IPS-20b (cell line): Measurements from ENCODE around the gene TCEANC2.
A peak's percentile ranks its signal among the peaks of the same experiment; 100 is the strongest.

ENCODE experiments used
- H3K27ac ChIP-seq: one replicate; pipeline ENCODE4 v1.5.1; 2013; ENCODE audit warnings: low read length
- H3K27me3 ChIP-seq: 2 replicates; pipeline ENCODE4 v1.6.1; 2013; ENCODE audit warnings: mild to moderate bottlenecking, low read length, inconsistent platforms; ENCODE audit not compliant: insufficient read depth
- H3K36me3 ChIP-seq: 2 replicates; pipeline ENCODE4 v1.6.1; 2013; ENCODE audit warnings: low read depth, mild to moderate bottlenecking, inconsistent platforms, low read length, moderate library complexity; ENCODE audit not compliant: insufficient read depth
- H3K4me1 ChIP-seq: 2 replicates; pipeline ENCODE4 v1.6.1; 2013; ENCODE audit warnings: mild to moderate bottlenecking, control low read depth, inconsistent platforms, low read length, moderate library complexity; ENCODE audit not compliant: insufficient read depth
- H3K4me3 ChIP-seq: 2 replicates; pipeline ENCODE4 v1.5.1; 2013; ENCODE audit warnings: mild to moderate bottlenecking, low read length, inconsistent platforms
- H3K9ac ChIP-seq: 2 replicates; pipeline ENCODE4 v1.6.1; 2013; ENCODE audit warnings: low read depth, mild to moderate bottlenecking, inconsistent platforms, low read length, moderate library complexity
- H3K9me3 ChIP-seq: 2 replicates; pipeline ENCODE4 v1.6.1; 2013; ENCODE audit warnings: mild to moderate bottlenecking, low read depth, low read length, inconsistent platforms; ENCODE audit not compliant: insufficient read depth

TCEANC2 gene

DNA sequence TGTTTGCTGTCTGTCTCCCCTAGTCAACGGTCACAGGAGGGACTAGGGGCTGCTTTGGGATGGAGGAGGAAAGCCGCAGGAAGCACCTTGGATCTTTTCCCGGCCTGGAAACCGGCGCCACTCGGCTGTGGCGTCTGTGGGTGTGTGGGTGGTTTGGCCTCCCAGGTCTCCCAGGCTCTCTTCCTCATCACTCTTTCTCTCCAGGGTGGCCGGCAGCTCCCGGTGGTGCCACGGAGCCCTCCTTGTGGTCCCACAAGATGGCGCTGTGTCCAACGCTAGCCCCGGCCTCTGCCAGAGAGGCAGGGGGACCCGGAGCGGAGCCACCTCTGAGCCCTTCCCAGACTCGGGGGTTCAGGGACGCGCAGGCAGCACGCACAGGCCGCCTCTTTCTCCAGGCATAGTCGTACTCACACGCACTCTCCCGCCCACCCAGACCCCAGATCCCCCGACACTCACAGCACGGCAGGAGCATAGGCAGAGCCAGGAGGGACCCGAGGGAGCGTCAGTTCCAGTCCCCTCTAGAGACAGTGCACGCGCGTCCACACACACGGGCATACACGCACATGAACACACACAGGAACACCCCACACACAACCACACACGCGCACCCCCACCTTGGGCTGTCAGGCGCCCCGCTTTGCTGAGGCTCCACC, 68.2 kb downstream of the TCEANC2 start:
- Histone ChIP-seq H3K4me3 (peak overlapping the region; percentile 50; the same call in 1 of the 2 replicates), H3K9me3 (no peaks in the 10 kb centered on the region), H3K9ac (no peak overlapping the region), H3K27ac (no peak overlapping the region), H3K4me1 (peaks cover 3% of the 10 kb centered on the region; the same call in 1 of the 2 replicates), H3K27me3 (peaks cover 23% of the 10 kb centered on the region), H3K36me3 (no peaks in the 10 kb centered on the region)

DNA sequence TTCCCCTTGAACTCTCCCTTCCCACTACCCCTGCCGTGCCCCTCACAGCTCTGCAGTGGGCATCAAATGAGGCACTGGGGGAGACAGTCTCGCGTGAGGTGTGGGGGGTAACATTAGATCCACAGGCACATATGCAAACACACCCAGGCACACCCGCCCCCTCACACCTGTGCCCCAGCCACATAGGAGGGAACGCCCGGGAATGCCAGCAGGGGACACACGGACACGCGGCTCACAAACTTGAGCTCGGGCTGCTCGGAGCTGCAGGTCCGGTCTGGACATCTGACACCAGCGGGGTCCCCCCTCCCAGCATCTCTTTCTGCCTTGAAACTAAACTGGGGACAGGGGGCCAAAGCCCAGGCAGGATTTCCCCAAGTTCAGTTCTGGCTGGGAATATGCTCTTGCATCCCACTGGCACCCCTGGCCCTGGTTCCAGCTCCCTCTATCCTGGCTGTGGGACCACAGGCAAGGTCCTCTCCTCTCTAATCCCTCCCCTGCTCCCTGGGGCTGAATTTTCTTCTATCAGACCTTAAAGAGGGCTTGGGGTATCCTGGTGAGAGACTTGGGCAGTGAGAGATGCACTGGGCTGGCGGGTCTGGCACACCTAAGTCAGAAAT, 68.8 kb downstream of the TCEANC2 start:
- H3K27ac ChIP-seq = no peak overlapping the region
- H3K9ac ChIP-seq = no peak overlapping the region
- peak overlapping the region; percentile 50; the same call in 1 of the 2 replicates for H3K4me3 ChIP-seq
- peaks cover 3% of the 10 kb centered on the region; the same call in 1 of the 2 replicates for H3K4me1 ChIP-seq
- peaks cover 23% of the 10 kb centered on the region for H3K27me3 ChIP-seq
- H3K9me3 ChIP-seq = no peaks in the 10 kb centered on the region
- no peaks in the 10 kb centered on the region for H3K36me3 ChIP-seq

DNA sequence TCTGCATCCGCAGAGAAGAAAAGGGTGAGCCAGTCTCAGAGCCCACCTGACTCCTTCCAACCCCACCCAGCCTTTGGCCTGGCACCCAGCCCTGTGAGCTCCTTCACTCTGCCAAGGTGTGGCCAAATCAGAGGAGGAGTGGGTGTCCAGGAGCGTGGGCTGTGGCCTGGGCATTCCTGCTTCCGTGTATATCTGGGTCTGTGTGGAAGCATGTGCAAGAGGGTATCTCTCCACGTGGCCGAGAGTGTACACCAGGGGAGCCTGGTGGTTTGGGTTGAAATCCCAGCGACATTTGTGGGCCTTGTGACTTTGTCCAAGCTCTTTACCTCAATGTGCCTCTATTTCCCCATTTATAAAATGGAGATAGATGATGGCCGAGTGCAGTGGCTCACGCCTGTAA, 69.6 kb downstream of the TCEANC2 start:
- Histone ChIP-seq H3K9me3 (no peaks in the 10 kb centered on the region), H3K4me1 (peaks cover 3% of the 10 kb centered on the region; the same call in 1 of the 2 replicates), H3K27me3 (peaks cover 23% of the 10 kb centered on the region), H3K27ac (no peak overlapping the region), H3K36me3 (no peaks in the 10 kb centered on the region), H3K9ac (no peak overlapping the region), H3K4me3 (no peak overlapping the region)

DNA sequence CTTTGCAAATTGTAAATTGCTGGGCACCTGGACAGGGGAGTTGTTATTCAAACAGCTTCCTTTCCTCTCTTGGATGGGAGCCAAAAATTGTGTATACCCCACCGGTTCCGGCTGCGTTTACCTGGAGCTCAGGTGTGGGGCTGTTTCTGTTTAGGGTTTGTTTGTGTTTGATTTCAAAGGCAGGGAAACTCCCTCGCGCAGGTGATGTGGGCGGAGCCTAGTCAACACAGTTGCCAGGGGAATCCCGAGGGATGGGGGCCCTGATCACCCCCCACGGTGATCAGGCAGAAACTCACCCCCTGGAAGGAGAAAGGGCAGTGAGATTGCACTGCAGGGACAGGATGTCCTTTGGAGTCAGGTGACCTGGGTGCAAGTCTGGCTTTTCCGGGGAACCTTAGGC, 71.1 kb downstream of the TCEANC2 start:
- Histone ChIP-seq H3K4me3 (no peak overlapping the region), H3K36me3 (no peaks in the 10 kb centered on the region), H3K9ac (no peak overlapping the region), H3K4me1 (peaks cover 3% of the 10 kb centered on the region; the same call in 1 of the 2 replicates), H3K27me3 (peaks cover 23% of the 10 kb centered on the region), H3K27ac (no peak overlapping the region), H3K9me3 (no peaks in the 10 kb centered on the region)

DNA sequence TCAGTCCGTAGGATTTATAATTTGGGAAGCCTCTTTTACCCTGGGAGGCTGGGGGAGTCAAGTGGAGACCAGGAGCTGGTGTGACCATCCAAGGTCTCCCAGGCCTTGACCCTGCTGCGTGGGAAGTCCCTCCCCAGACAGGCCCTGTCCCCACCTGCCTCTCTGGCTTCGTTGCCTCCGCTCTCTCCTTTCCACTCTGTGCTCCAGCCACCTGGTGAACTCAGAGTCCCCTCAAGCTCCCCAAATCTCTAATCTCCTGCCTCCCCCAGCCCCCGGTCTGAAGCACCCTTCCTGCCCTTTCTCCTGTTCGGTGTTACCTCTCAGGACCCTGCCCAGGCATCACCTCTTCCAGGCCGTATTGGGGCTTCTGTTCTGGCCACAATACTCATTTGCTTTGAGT, 71.5 kb downstream of the TCEANC2 start:
- H3K4me1 ChIP-seq = peaks cover 3% of the 10 kb centered on the region; the same call in 1 of the 2 replicates
- peaks cover 23% of the 10 kb centered on the region for H3K27me3 ChIP-seq
- no peak overlapping the region for H3K4me3 ChIP-seq
- no peaks in the 10 kb centered on the region for H3K36me3 ChIP-seq
- no peak overlapping the region for H3K27ac ChIP-seq
- no peaks in the 10 kb centered on the region for H3K9me3 ChIP-seq
- no peak overlapping the region for H3K9ac ChIP-seq

DNA sequence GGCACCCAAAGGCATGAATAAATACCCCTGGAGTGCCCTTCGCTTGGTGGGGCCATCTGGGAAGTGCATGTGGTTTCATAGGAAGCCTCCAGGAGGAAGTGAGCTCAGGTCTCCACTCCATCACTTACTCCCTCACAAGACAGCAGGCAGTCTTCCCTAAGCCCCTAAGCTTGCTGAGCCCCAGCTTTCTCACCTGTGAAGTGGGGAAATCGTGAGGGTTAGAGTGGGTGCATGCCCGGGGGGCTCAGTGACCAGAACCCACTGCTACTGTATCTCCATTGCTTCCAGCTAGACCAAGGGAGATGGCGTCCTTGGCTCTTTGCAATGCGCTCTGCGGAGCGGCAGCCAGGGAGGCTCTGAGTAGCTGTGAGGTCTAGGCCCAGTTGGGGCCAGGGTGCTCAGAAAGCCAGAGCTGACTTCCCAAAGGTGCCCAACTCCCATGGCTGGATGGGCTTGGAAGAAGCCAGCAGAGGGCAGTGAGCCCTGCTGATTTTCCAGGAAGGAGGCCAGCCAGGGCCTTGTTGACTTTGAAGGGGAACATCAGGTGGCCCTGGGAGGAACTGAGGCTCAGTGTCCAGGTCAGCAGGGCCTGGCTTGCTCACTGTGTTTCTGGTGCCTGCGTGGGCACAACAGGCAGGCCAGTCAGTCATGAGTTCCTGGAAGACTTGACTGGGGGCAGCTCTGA, 72.1 kb downstream of the TCEANC2 start:
- Histone ChIP-seq H3K36me3 (no peaks in the 10 kb centered on the region), H3K27ac (no peak overlapping the region), H3K9ac (no peak overlapping the region), H3K4me1 (peaks cover 3% of the 10 kb centered on the region; the same call in 1 of the 2 replicates), H3K4me3 (no peak overlapping the region), H3K9me3 (no peaks in the 10 kb centered on the region), H3K27me3 (peaks cover 23% of the 10 kb centered on the region)

DNA sequence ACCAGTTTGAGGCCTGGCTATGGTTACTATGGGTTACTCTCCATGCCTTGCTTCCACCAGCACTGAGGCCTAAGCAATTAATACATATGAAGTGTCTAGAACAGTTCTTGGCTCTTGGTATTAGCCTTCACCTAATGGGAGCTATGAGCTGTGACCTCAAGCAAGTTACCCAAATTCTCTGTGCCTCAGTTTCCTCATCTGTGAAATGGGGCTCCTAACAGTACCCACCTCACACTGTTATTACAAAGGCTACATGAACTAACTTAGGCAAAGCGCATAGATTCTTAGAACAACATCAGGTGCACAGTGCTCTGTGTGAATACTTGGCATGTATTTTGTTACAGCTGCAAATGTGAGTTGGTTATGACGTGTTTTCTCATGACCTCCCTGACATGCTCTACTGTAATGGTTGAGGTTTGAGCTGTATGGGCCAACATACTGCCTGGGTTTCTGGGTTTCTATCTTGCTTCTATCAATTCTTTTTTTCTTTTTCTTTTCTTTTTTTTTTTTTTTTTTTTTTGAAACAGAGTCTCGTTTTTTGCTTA, 72.9 kb downstream of the TCEANC2 start:
- no peak overlapping the region for H3K27ac ChIP-seq
- peaks cover 3% of the 10 kb centered on the region; the same call in 1 of the 2 replicates for H3K4me1 ChIP-seq
- no peak overlapping the region for H3K9ac ChIP-seq
- H3K27me3 ChIP-seq = peaks cover 23% of the 10 kb centered on the region
- H3K4me3 ChIP-seq = no peak overlapping the region
- H3K36me3 ChIP-seq = no peaks in the 10 kb centered on the region
- no peaks in the 10 kb centered on the region for H3K9me3 ChIP-seq

DNA sequence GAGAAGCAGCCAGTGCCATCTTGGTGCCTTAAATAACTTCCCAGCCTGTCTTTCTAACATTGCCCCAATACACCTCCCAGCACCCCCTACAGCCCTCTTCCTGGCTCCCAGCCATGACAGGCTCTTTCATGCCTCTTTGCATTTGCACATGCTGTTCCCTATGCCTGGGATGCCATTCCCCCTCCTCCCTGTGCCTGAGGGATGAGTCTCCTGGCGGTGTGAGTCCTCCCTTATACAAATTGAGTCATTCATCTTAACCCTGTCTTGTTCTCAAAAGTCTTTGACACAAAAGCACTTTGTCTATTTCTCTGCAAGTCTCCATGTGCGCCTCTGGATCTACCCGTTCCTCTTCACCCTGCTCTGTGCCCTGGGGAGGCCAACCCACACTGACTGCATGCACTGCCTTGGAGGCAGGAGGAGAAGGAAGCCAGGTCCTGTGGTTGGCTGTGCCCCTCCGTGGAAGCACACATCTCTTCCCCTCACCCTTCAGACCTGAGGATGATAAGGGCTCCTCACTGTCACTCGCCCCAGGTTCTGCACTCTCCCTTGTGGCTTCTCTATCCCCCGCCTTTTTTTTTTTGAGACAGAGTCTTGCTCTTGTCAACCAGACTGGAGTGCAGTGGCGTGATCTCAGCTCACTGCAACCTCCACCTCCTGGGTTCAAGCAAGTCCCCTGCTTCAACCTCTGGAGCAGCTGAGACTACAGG, 74.3 kb downstream of the TCEANC2 start:
- no peaks in the 10 kb centered on the region for H3K36me3 ChIP-seq
- peaks cover 12% of the 10 kb centered on the region for H3K27me3 ChIP-seq
- H3K27ac ChIP-seq = no peak overlapping the region

DNA sequence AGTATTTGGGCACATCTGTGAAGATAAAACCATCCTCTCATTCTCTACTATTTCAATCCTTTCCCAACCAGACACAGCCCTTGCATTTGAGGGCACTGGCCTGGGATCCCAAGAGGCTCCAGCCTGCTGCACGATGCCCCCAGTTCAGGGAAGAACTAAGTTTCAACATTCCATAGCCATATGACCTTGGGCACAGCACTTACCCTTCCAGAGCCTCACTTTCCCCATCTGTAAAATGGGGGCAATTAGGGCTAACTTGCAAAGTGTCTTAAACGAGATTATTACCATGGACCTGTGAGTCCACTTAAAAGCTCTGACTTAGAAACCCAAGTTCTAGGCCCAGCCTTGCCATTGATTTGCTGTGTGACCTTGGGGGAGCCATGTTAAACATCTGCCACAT, 76.5 kb downstream of the TCEANC2 start:
- Histone ChIP-seq H3K27me3 (no peaks in the 10 kb centered on the region; the same call in 1 of the 2 replicates), H3K4me3 (no peak overlapping the region), H3K36me3 (no peaks in the 10 kb centered on the region), H3K9ac (no peak overlapping the region), H3K27ac (no peak overlapping the region), H3K4me1 (no peaks in the 10 kb centered on the region), H3K9me3 (no peaks in the 10 kb centered on the region)

More for the DNA sequence above, 74.3 kb downstream of the TCEANC2 start:
- no peak overlapping the region for H3K4me3 ChIP-seq
- H3K9me3 ChIP-seq = no peaks in the 10 kb centered on the region
- peaks cover 3% of the 10 kb centered on the region; the same call in 1 of the 2 replicates for H3K4me1 ChIP-seq
- no peak overlapping the region for H3K9ac ChIP-seq

DNA sequence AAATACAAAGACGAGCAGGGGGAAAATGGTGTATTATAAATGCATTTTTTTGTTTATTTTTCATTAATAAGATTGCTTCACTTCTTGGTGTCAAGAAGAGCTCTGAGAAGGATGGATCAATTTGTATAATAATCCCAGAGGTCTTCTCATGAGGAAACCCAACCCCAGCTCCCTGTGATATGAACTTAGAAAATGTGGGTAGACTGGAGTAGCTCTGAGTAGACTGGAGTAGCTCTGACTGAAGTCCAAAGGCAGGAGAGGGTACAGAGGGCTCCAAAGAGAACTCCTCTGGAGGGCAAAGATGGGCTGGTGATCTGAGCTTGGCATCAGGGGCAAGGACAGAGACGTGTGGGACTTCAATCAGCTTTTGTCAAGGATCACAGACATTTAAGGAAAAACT, 78.0 kb downstream of the TCEANC2 start:
- Histone ChIP-seq H3K9ac (no peak overlapping the region), H3K36me3 (no peaks in the 10 kb centered on the region), H3K4me1 (peaks cover 13% of the 10 kb centered on the region; the same call in 1 of the 2 replicates), H3K9me3 (no peaks in the 10 kb centered on the region), H3K4me3 (no peak overlapping the region), H3K27me3 (no peaks in the 10 kb centered on the region; the same call in 1 of the 2 replicates), H3K27ac (no peak overlapping the region)

DNA sequence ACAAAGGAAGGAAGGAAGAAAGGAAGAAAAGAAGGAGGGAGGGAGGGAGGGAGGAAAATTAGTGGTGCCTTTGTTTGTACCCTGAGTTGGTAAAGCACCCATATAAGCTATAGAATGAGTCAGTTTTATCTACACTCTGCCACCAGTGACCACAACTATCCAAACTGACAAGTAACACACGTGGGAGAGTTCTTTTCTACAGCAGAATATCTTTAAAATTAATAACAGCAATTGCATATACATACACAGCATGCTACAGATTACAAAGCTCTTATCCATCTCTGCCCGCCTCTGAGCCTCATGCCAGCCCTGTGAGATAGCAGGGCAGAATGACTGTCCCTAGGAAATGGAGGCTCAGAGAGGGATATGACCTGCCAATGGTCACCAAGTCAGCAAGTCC, 79.1 kb downstream of the TCEANC2 start:
- H3K9ac ChIP-seq = no peak overlapping the region
- no peaks in the 10 kb centered on the region for H3K36me3 ChIP-seq
- H3K9me3 ChIP-seq = no peaks in the 10 kb centered on the region
- H3K4me3 ChIP-seq = no peak overlapping the region
- H3K27ac ChIP-seq = no peak overlapping the region
- peaks cover 22% of the 10 kb centered on the region for H3K4me1 ChIP-seq
- no peaks in the 10 kb centered on the region; the same call in 1 of the 2 replicates for H3K27me3 ChIP-seq
